Measurements from ENCODE around the gene TMEM145.

TMEM145 gene

GRCh38 chr19:42289556-42290041, 23.5 kb upstream of the TMEM145 start:
- DNase-seq, result no peak
- Histone ChIP-seq H3K36me3 (peaks cover 81% of the 10 kb centered on the region), H3K27me3 (ENCODE audit: insufficient read depth, low read depth, severe bottlenecking) (no peaks in the 10 kb centered on the region), H3K9me3 (ENCODE audit: severe bottlenecking) (no peaks in the 10 kb centered on the region), H3K27ac (no peak overlapping the region), H3K4me3 (ENCODE audit: low read depth, low read length) (no peak overlapping the region)
- TF ChIP-seq, protein P1, sequence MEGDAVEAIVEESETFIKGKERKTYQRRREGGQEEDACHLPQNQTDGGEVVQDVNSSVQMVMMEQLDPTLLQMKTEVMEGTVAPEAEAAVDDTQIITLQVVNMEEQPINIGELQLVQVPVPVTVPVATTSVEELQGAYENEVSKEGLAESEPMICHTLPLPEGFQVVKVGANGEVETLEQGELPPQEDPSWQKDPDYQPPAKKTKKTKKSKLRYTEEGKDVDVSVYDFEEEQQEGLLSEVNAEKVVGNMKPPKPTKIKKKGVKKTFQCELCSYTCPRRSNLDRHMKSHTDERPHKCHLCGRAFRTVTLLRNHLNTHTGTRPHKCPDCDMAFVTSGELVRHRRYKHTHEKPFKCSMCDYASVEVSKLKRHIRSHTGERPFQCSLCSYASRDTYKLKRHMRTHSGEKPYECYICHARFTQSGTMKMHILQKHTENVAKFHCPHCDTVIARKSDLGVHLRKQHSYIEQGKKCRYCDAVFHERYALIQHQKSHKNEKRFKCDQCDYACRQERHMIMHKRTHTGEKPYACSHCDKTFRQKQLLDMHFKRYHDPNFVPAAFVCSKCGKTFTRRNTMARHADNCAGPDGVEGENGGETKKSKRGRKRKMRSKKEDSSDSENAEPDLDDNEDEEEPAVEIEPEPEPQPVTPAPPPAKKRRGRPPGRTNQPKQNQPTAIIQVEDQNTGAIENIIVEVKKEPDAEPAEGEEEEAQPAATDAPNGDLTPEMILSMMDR (IDR thresholded peaks at IDR 0.05; ENCODE audit: low read depth, low read length), result no peak

DNA sequence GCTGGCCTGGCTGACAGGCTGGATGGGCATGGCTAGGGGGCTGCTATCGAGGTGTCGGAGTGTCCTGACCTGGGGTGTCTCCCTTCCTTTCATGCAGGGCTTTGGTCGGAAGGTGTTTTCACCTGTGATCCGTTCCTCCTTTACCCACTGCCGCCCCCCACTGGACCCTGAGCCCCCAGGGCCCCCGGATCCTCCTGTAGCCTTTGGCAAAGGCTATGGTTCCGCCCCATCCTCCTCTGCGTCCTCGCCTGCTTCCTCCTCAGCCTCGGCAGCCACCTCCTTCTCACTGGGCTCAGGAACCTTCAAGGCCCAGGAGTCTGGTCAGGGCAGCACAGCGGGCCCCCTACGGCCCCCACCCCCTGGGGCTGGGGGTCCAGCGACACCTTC, 23.0 kb upstream of the TMEM145 start:
- no peak overlapping the region for H3K27ac ChIP-seq
- H3K36me3 ChIP-seq, result peaks cover 84% of the 10 kb centered on the region
- H3K4me3 ChIP-seq (ENCODE audit: low read depth, low read length), result no peak overlapping the region
- TF ChIP-seq, protein P1 (IDR thresholded peaks at IDR 0.05; ENCODE audit: low read depth, low read length), result no peak
- DNase-seq, result no peak
- H3K27me3 ChIP-seq (ENCODE audit: insufficient read depth, low read depth, severe bottlenecking), result no peaks in the 10 kb centered on the region
- H3K9me3 ChIP-seq (ENCODE audit: severe bottlenecking), result no peaks in the 10 kb centered on the region

DNA sequence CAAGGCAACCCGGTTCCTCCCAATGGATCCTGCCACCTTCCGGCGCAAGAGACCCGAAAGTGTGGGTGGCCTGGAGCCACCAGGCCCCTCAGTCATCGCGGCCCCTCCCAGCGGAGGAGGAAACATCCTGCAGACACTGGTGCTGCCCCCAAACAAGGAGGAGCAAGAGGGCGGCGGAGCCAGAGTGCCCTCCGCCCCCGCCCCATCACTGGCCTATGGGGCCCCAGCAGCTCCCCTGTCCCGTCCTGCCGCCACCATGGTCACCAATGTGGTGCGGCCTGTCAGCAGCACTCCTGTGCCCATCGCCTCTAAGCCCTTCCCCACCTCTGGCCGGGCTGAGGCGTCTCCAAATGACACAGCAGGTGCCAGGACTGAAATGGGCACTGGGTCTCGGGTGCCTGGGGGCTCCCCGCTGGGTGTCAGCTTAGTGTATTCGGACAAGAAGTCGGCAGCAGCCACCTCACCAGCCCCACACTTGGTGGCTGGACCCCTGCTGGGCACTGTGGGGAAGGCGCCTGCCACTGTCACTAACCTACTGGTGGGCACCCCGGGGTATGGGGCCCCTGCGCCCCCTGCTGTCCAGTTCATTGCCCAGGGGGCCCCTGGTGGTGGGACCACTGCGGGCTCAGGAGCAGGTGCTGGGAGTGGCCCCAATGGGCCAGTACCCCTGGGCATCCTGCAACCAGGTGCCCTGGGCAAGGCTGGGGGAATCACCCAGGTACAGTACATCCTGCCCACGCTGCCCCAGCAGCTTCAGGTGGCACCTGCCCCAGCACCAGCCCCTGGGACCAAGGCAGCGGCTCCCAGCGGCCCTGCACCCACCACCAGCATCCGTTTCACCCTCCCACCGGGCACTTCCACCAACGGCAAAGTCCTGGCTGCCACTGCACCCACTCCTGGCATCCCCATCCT, 22.3 kb upstream of the TMEM145 start:
- no peak overlapping the region for H3K27ac ChIP-seq
- H3K4me3 ChIP-seq (ENCODE audit: low read depth, low read length), result no peak overlapping the region
- H3K9me3 ChIP-seq (ENCODE audit: severe bottlenecking), result no peaks in the 10 kb centered on the region
- peaks cover 90% of the 10 kb centered on the region for H3K36me3 ChIP-seq
- TF ChIP-seq, protein P1 (IDR thresholded peaks at IDR 0.05; ENCODE audit: low read depth, low read length), result peak; percentile 58
- H3K27me3 ChIP-seq (ENCODE audit: insufficient read depth, low read depth, severe bottlenecking), result no peaks in the 10 kb centered on the region
- DNase-seq, result peak; percentile 59

DNA sequence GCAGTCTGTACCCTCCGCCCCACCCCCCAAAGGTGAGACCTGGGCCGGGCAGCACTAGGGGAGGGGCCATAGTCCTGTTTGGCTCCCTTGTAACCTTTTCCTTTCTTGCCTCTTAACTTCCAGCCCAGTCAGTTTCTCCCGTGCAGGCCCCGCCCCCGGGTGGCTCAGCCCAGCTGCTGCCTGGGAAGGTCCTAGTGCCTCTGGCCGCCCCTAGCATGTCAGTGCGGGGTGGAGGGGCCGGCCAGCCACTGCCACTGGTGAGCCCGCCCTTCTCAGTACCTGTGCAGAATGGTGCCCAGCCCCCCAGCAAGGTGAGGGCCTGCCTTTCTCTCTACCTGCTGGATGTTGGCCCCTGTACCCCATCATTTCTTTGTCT, 21.7 kb upstream of the TMEM145 start:
- Histone ChIP-seq H3K9me3 (ENCODE audit: severe bottlenecking) (no peaks in the 10 kb centered on the region), H3K27me3 (ENCODE audit: insufficient read depth, low read depth, severe bottlenecking) (no peaks in the 10 kb centered on the region), H3K27ac (no peak overlapping the region), H3K36me3 (peaks cover 94% of the 10 kb centered on the region), H3K4me3 (ENCODE audit: low read depth, low read length) (no peak overlapping the region)
- no peak for DNase-seq
- TF ChIP-seq, protein P1 (IDR thresholded peaks at IDR 0.05; ENCODE audit: low read depth, low read length), result no peak

DNA sequence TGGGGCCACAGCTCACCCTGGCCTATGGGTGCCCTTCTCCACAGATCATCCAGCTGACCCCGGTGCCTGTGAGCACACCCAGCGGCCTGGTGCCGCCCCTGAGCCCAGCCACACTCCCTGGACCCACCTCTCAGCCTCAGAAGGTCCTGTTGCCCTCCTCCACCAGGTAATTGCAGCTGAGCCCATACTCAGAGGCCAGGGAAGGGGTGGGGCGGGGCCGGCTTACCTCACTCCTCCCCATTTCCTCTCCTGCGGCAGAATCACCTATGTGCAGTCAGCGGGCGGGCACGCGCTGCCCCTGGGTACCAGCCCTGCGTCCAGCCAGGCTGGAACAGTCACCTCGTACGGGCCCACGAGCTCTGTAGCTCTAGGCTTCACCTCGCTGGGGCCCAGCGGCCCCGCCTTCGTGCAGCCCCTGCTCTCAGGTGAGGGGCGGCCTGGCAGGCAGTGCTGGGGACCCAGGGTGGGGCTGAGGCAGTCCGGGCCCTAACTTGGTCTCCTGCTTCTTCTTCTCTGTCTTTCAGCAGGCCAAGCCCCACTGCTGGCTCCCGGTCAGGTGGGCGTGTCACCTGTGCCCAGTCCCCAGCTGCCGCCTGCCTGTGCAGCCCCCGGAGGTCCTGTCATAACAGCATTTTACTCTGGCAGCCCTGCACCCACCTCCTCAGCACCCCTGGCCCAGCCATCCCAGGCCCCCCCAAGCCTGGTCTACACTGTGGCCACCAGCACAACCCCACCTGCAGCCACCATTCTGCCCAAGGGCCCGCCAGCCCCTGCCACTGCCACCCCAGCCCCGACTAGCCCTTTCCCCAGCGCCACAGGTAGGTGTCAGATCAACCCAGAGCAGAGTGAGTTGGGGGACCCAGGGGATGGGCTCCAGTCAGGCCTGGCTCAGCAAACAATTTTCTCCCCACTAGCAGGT, 20.8 kb upstream of the TMEM145 start:
- TF ChIP-seq, protein P1 (IDR thresholded peaks at IDR 0.05; ENCODE audit: low read depth, low read length), result no peak
- no peak overlapping the region for H3K27ac ChIP-seq

More for the DNA sequence above, 20.8 kb upstream of the TMEM145 start:
- H3K9me3 ChIP-seq (ENCODE audit: severe bottlenecking), result no peaks in the 10 kb centered on the region
- peaks cover 95% of the 10 kb centered on the region for H3K36me3 ChIP-seq
- H3K4me3 ChIP-seq (ENCODE audit: low read depth, low read length), result no peak overlapping the region
- no peak for DNase-seq
- no peaks in the 10 kb centered on the region for H3K27me3 ChIP-seq (ENCODE audit: insufficient read depth, low read depth, severe bottlenecking)
